Neural crest cell (in vitro differentiated cells): ENCODE results near the gene MRPL55. TPM values are rescaled to one million over a fixed set of nuclear protein-coding genes. Genes with fewer than 3 reads are reported as not detected.

ENCODE experiments used
- DNase-seq: peaks from one replicate; pipeline ENCODE4 v3.0.0; 2021; ENCODE audit warnings: low read depth, mixed read lengths, low spot score
- H3K27ac Mint-ChIP-seq: one replicate; pipeline ENCODE4 v1.8.0; 2021; ENCODE audit warnings: mild to moderate bottlenecking, mixed read lengths; ENCODE audit not compliant: unreplicated experiment
- H3K27me3 Mint-ChIP-seq: 2 replicates; pipeline ENCODE4 v1.8.0; 2021; ENCODE audit warnings: low read depth, mild to moderate bottlenecking, mixed read lengths
- H3K36me3 Mint-ChIP-seq: 2 replicates; pipeline ENCODE4 v1.8.0; 2021; ENCODE audit warnings: low read depth, mild to moderate bottlenecking, mixed read lengths
- H3K4me1 Mint-ChIP-seq: 2 replicates; pipeline ENCODE4 v1.8.0; 2021; ENCODE audit warnings: mixed read lengths
- H3K4me3 Mint-ChIP-seq: one replicate; pipeline ENCODE4 v1.8.0; 2021; ENCODE audit warnings: mild to moderate bottlenecking, mixed read lengths
- H3K9me3 Mint-ChIP-seq: 2 replicates; pipeline ENCODE4 v1.8.0; 2021; ENCODE audit warnings: mixed read lengths
- total RNA-seq: library from RNA; stranded (reverse); gene quantifications from 2 replicates; pipeline ENCODE4 v1.2.1, GENCODE V29; 2021
- TF ChIP-seq, protein P1 (sequence below): fragments of 200-600 bp; sonication (generic); conservative IDR thresholded peaks from 2 replicates; pipeline ENCODE4 v1.5.0; 2021; ENCODE audit warnings: antibody characterized with exemption, mild to moderate bottlenecking

Gene MRPL55
- total RNA-seq, 1 donor from 2014 or later, result 67.3 TPM

DNA sequence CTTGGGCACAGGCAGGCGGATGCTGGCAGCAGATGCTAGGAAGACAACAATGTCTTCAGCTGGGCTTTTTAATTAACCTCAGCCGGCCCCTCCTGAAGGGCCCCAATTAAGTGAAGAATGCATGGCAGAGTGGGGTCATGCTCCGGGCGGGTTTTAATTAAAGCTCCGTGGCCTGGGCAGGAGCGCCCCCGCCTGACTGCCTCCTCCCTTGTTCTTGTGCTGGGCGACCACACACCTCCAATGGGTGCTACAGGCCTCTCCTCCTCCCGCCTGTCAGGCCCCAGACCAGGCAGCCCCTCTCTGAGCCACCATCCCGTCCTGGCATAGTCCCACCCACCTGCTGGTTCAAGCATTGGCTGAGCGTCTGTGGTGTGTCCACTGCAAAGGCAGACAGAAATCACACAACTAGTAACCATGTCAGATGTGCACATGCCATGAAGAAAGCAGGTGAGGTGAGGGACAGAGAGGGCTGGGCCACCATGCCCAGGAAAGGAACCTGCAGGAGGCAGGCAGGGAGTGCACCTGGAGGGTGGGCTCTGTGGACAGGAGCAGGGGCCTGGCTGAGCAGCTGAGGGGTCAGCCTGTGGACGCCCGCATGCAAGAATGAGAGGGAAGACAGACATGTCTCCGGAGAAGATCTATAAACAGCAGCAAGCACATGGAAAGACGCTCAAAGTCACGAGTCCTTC lies 35.1 kb downstream of the MRPL55 start:
- no peaks in the 10 kb centered on the region for H3K4me1 Mint-ChIP-seq
- no peaks in the 10 kb centered on the region for H3K9me3 Mint-ChIP-seq
- peaks cover 39% of the 10 kb centered on the region for H3K27me3 Mint-ChIP-seq
- DNase-seq, result no peak
- H3K4me3 Mint-ChIP-seq, result no peak overlapping the region
- TF ChIP-seq, protein P1, sequence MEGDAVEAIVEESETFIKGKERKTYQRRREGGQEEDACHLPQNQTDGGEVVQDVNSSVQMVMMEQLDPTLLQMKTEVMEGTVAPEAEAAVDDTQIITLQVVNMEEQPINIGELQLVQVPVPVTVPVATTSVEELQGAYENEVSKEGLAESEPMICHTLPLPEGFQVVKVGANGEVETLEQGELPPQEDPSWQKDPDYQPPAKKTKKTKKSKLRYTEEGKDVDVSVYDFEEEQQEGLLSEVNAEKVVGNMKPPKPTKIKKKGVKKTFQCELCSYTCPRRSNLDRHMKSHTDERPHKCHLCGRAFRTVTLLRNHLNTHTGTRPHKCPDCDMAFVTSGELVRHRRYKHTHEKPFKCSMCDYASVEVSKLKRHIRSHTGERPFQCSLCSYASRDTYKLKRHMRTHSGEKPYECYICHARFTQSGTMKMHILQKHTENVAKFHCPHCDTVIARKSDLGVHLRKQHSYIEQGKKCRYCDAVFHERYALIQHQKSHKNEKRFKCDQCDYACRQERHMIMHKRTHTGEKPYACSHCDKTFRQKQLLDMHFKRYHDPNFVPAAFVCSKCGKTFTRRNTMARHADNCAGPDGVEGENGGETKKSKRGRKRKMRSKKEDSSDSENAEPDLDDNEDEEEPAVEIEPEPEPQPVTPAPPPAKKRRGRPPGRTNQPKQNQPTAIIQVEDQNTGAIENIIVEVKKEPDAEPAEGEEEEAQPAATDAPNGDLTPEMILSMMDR, result no peak
- H3K36me3 Mint-ChIP-seq, result no peaks in the 10 kb centered on the region
- H3K27ac Mint-ChIP-seq, result no peak overlapping the region

DNA sequence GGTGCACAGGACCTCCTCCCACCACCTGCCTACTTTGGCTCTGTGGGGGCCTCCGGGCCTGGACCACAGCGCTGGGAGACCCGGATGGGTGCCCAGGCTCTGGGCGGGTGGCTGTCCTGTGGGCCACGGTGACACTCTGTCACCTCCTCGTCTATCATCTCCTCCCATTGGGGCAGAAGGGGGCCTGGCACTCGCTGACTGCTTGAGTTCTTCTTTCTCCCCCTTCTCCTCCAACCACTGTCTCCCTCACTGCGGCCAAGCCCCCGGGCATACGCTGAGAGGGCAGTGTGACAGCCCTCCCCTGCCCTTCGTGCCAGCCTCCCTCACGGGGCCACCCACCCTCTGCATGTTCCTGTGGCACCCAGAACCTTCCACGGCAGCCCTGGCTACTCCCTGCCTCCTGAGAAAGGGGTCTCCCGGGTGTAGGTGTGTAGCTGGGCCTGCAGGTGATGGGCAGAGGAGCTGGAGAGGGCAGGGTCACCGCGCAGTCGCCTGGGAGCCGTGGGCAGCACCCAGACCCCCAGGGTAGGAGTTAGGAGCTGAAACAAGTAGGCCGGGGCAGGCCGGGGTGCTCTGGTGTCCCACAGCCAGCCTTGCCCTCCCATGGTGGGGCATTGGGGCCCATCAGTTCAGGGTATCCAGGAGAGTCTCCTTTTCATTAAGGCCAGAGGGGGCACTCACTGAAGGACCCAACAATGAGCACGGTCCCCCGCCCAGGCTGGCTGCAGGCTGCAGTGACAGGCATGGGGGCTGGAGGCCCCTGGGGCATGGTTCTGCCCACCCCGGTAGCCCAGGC lies 35.8 kb downstream of the MRPL55 start:
- TF ChIP-seq, protein P1, result no peak
- Mint-ChIP-seq H3K4me1 (no peaks in the 10 kb centered on the region), H3K4me3 (no peak overlapping the region), H3K36me3 (no peaks in the 10 kb centered on the region), H3K9me3 (no peaks in the 10 kb centered on the region), H3K27me3 (peaks cover 44% of the 10 kb centered on the region), H3K27ac (no peak overlapping the region)
- DNase-seq, result no peak

DNA sequence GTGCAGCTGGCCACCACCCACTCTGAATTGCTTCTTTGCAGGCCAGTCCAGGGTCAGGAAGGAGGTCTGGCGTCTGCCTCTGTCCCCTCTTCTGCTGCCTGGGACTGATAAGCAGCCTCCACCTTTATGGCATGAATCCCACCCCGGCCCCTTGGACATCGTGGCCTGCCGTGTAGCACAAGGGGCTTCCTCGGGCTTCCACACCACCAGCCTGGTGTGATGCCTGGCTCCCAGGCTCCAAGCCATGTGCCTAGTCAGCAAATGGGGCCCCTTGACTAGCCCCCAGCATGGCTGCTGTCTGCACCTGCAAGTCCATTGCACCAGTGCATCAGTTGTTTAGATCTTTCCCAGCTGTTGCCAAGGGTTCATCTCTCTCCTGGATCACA lies 36.4 kb downstream of the MRPL55 start:
- no peak overlapping the region for H3K4me3 Mint-ChIP-seq
- peaks cover 48% of the 10 kb centered on the region for H3K27me3 Mint-ChIP-seq
- no peak overlapping the region for H3K27ac Mint-ChIP-seq
- H3K36me3 Mint-ChIP-seq, result no peaks in the 10 kb centered on the region
- no peaks in the 10 kb centered on the region for H3K9me3 Mint-ChIP-seq
- DNase-seq, result no peak
- no peaks in the 10 kb centered on the region for H3K4me1 Mint-ChIP-seq
- TF ChIP-seq, protein P1, result no peak

DNA sequence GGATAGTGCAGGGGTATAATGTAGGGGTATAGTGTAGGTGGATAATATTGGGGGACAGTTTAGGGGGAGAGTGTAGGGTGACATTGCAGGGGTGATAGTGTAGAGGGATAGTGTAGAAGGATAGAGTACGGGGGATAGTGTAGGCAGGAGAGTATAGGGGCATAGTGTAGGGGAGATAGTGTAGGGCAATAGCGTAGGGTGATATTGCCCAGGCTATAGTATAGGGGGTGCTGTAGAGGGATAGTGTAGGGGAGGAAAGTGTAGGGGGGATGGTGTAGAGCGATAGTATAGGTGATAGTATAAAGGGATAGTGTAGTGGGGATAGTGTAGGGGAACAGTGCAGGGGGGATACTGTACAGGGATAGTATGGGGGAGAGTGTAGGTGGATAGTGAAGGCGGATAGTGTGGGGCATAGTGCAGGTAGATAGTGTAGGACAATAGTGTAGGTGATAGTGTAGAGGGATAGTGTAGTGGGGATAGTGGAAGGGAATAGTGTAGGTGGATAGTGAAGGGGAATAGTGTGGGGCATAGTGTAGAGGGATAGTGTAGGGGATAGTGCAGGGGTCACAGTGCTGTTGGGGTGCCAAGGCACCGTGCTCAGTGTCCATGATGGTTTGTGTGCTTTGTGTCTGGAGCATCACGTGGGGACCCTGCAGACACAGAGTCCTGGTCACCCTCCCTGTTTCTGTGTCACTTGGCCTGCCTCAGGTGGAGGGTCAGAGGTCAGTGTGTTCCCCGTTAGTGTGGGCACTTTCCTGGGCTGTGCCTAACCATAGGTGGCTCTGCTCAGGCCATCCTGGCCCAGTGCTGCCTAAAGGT lies 37.1 kb downstream of the MRPL55 start:
- TF ChIP-seq, protein P1, result no peak
- peaks cover 49% of the 10 kb centered on the region for H3K27me3 Mint-ChIP-seq
- no peak overlapping the region for H3K4me3 Mint-ChIP-seq
- H3K36me3 Mint-ChIP-seq, result no peaks in the 10 kb centered on the region
- no peak for DNase-seq
- no peaks in the 10 kb centered on the region for H3K9me3 Mint-ChIP-seq
- no peaks in the 10 kb centered on the region for H3K4me1 Mint-ChIP-seq
- no peak overlapping the region for H3K27ac Mint-ChIP-seq

DNA sequence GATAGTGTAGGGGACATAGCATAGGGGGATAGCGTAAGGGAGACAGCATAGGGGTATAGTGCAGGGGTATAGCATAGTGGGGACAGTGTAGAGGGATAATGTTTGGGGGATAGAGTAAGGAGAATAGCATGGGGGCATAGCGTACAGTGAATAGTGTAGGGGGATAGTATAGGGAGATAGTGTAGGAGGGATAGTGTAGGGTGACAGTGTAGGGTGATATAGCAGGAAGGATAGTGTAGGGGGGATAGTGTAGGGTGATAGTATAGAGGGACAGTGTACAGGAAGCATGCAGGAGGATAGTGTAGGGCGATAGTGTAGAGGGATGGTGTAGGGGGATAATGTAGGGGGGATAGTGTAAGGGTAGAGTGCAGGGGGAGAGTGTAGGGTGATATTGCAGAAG lies 38.2 kb downstream of the MRPL55 start:
- Mint-ChIP-seq H3K4me1 (no peaks in the 10 kb centered on the region), H3K27me3 (peaks cover 56% of the 10 kb centered on the region)

More for the DNA sequence above, 38.2 kb downstream of the MRPL55 start:
- Mint-ChIP-seq H3K36me3 (no peaks in the 10 kb centered on the region), H3K9me3 (no peaks in the 10 kb centered on the region), H3K4me3 (no peak overlapping the region), H3K27ac (no peak overlapping the region)
- no peak for DNase-seq
- TF ChIP-seq, protein P1, result no peak
